ENCODE measurements around the gene CLASP1.

DNA sequence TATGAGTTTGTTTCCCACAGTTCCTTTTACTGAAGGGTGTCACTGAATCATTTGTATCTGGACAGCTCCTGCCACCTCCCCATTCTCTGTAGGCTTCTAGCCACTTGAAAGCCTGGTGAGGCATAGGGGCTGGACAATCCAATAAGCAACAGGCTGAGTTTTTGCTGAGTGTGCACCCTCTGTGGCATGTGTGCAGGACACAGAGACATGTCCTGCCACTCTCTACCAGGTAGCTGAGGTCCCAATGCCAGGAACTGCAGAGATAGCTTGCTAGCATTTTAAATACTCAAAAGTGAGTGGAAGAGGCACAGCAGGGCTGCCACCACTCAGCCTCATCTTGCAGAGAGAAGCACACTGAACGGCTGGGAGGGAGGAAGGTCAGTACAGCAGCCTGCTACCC, 287.0 kb downstream of the CLASP1 start:
- no peak for TF ChIP-seq EZH2phosphoT487 (IDR thresholded peaks at IDR 0.05; ENCODE audit: low read depth)
- TF ChIP-seq, protein P1, sequence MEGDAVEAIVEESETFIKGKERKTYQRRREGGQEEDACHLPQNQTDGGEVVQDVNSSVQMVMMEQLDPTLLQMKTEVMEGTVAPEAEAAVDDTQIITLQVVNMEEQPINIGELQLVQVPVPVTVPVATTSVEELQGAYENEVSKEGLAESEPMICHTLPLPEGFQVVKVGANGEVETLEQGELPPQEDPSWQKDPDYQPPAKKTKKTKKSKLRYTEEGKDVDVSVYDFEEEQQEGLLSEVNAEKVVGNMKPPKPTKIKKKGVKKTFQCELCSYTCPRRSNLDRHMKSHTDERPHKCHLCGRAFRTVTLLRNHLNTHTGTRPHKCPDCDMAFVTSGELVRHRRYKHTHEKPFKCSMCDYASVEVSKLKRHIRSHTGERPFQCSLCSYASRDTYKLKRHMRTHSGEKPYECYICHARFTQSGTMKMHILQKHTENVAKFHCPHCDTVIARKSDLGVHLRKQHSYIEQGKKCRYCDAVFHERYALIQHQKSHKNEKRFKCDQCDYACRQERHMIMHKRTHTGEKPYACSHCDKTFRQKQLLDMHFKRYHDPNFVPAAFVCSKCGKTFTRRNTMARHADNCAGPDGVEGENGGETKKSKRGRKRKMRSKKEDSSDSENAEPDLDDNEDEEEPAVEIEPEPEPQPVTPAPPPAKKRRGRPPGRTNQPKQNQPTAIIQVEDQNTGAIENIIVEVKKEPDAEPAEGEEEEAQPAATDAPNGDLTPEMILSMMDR (IDR thresholded peaks at IDR 0.05; ENCODE audit: low read depth, low read length): no peak
